ENCODE results near the gene MESD. TPM values are rescaled to one million over a fixed set of nuclear protein-coding genes. Genes with fewer than 3 reads are reported as not detected.
A peak's percentile ranks its signal among the peaks of the same experiment; 100 is the strongest.

MESD gene
- total RNA-seq, 1 experiment from 2014 or later = 21.9 TPM

DNA sequence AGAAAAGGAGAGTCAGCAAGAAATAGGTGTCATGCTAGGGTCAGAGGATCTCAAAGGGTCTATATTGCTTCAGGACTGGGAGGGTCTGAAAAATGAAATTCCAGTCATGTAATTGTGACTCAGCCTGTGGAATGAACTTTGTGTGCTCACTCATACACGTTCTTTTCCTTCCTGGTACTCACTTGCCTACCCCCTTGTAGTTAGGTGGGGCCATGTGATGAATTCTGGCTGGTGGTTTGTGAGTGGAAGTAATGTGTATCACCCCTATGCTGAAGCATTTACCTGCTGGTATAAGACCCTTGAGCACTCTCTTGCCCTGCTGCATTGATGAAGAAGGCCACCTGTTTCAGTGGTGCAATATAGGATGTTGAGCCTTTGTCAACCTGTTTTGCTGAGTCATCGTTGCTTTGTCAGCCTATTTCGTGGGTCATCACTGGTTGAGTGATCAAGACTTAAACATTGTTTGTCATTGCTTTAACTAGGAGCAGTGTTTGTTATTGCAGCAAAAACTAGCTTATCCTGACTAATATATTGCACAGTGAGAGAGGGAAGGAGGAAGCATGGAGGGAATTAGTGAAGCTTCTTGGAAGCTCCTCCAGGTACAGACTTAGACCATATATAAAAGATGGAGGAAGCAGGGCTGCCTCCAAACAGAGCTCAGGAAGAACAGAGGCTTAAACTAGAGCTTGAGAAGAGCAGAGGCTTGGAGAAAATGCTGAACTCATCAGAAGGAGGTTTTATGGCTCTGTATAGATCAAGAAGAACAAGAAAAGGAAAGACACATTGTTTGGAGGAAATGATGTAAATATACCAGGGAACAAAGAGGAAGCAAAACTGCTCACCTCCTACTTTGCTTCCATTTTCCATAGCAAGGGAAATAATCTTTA is 40.0 kb upstream of the MESD start:
- H3K9me3 ChIP-seq (ENCODE audit: insufficient read depth, low read depth) = peaks cover 22% of the 10 kb centered on the region; the same call in 1 of the 2 replicates
- H3K4me3 ChIP-seq = no peak overlapping the region
- H3K27me3 ChIP-seq (ENCODE audit: insufficient read depth, low read depth) = no peaks in the 10 kb centered on the region
- ChIA-PET POLR2A (ENCODE audit: unreplicated experiment) (interaction anchor here (0.7 kb wide), 1 partner anchor 1818 kb away, joined by 4 read pairs; no protein-coding TSS in a partner anchor), CTCF (no interaction called here)
- DNase-seq = peak in 1 of 2 experiments; percentile 65
- H3K79me2 ChIP-seq (ENCODE audit: low read depth) = no peaks in the 10 kb centered on the region
- no peaks in the 10 kb centered on the region; the same call in 1 of the 2 replicates for H3K36me3 ChIP-seq (ENCODE audit: low read depth)
- intact Hi-C loops (cut with micrococcal nuclease; ENCODE audit: unreplicated experiment) = no loop called here
- H3K27ac ChIP-seq = peak overlapping the region; percentile 57
- H3K9me2 ChIP-seq (ENCODE audit: insufficient read depth) = no peaks in the 10 kb centered on the region
- peaks cover 11% of the 10 kb centered on the region; the same call in 1 of the 2 replicates for H3K4me1 ChIP-seq (replicated peaks; ENCODE audit: insufficient read depth)
- TF ChIP-seq EZH2 (IDR thresholded peaks at IDR 0.05; ENCODE audit: low read depth) = no peak
- no peak for TF ChIP-seq CTCF (conservative IDR thresholded peaks at IDR 0.05)
- H2AFZ ChIP-seq = no peak overlapping the region
- no peak overlapping the region; the same call in 1 of the 2 replicates for H3K4me2 ChIP-seq
- H3F3A ChIP-seq (ENCODE audit: insufficient read depth, low read depth) = peaks cover 6% of the 10 kb centered on the region; the same call in 1 of the 2 replicates
- no peaks in the 10 kb centered on the region for H4K20me1 ChIP-seq (ENCODE audit: insufficient read depth)
- BruUV-seq (replicated peaks) = no TSS peak

GRCh38 chr15:81026836-81027599 is 37.4 kb upstream of the MESD start:
- Histone ChIP-seq H3K4me3 (no peak overlapping the region), H3F3A (ENCODE audit: insufficient read depth, low read depth) (peaks cover 6% of the 10 kb centered on the region; the same call in 1 of the 2 replicates), H3K9me2 (ENCODE audit: insufficient read depth) (no peaks in the 10 kb centered on the region), H3K4me1 (replicated peaks; ENCODE audit: insufficient read depth) (peaks cover 11% of the 10 kb centered on the region; the same call in 1 of the 2 replicates), H2AFZ (no peak overlapping the region), H3K9me3 (ENCODE audit: insufficient read depth, low read depth) (peaks cover 22% of the 10 kb centered on the region; the same call in 1 of the 2 replicates), H3K27ac (no peak overlapping the region), H3K36me3 (ENCODE audit: low read depth) (no peaks in the 10 kb centered on the region; the same call in 1 of the 2 replicates), H4K20me1 (ENCODE audit: insufficient read depth) (no peaks in the 10 kb centered on the region), H3K27me3 (ENCODE audit: insufficient read depth, low read depth) (no peaks in the 10 kb centered on the region), H3K4me2 (no peak overlapping the region), H3K79me2 (ENCODE audit: low read depth) (no peaks in the 10 kb centered on the region)
- CTCF ChIA-PET = no interaction called here
- BruUV-seq (replicated peaks) = no TSS peak
- DNase-seq = no peak
- POLR2A ChIA-PET (ENCODE audit: unreplicated experiment) = no interaction called here
- TF ChIP-seq EZH2 (IDR thresholded peaks at IDR 0.05; ENCODE audit: low read depth) = no peak
- TF ChIP-seq CTCF (conservative IDR thresholded peaks at IDR 0.05) = no peak
- intact Hi-C loops (cut with micrococcal nuclease; ENCODE audit: unreplicated experiment) = no loop called here

DNA sequence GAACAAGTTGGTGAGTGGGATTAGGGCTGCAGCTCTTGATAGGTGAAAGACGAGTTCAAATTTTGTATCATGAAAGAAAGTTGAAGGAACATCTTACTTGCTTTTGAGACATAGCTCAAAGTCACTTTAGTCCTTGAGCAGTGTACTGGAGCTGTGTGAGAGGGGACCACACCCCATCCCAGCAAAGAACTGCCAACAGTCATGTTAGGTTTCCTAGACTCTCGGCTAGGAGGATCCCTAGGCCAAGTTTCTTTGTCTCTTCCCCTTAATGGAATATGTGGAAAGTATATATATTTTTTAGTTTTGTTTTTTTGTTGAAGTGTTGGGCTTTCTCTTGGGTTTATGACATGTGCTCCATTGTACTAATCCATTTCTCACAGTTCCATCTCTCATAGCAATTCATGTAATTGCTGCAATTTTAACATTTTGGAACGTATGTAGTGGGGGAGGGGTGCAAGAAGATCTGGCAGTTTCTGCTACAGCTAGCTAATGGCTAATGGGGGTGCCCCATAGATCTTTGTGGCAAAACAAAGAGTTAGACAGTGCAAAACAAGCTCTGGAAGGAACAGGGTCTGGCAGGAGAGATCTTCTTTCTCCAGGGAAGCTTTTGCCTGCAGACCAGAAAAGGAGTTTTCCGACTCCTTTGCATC is 36.2 kb upstream of the MESD start:
- no TSS peak for BruUV-seq (replicated peaks)
- Histone ChIP-seq H4K20me1 (ENCODE audit: insufficient read depth) (no peaks in the 10 kb centered on the region), H3K9me2 (ENCODE audit: insufficient read depth) (no peaks in the 10 kb centered on the region), H3K4me3 (no peak overlapping the region), H3F3A (ENCODE audit: insufficient read depth, low read depth) (peaks cover 6% of the 10 kb centered on the region; the same call in 1 of the 2 replicates), H3K4me2 (no peak overlapping the region), H3K79me2 (ENCODE audit: low read depth) (no peaks in the 10 kb centered on the region), H2AFZ (no peak overlapping the region), H3K36me3 (ENCODE audit: low read depth) (no peaks in the 10 kb centered on the region), H3K27ac (no peak overlapping the region), H3K27me3 (ENCODE audit: insufficient read depth, low read depth) (no peaks in the 10 kb centered on the region), H3K9me3 (ENCODE audit: insufficient read depth, low read depth) (peaks cover 15% of the 10 kb centered on the region; the same call in 1 of the 2 replicates), H3K4me1 (replicated peaks; ENCODE audit: insufficient read depth) (peaks cover 11% of the 10 kb centered on the region; the same call in 1 of the 2 replicates)
- POLR2A ChIA-PET (ENCODE audit: unreplicated experiment) = interaction anchor here (0.6 kb wide), 1 partner anchor 26 kb away, joined by 4 read pairs; no protein-coding TSS in a partner anchor
- intact Hi-C loops (cut with micrococcal nuclease; ENCODE audit: unreplicated experiment) = no loop called here
- TF ChIP-seq CTCF (conservative IDR thresholded peaks at IDR 0.05) (no peak), EZH2 (IDR thresholded peaks at IDR 0.05; ENCODE audit: low read depth) (no peak)
- DNase-seq = no peak
- CTCF ChIA-PET = no interaction called here

All from PC-9 (cell line).